Left colon (tissue), 2 donors: ENCODE data around the gene LOXHD1. TPM values are rescaled to one million over a fixed set of nuclear protein-coding genes. Genes with fewer than 3 reads are reported as not detected.

Source experiments
- ATAC-seq: fragments of 200-7000 bp; cut with Tn5 transposase; one replicate; pipeline ENCODE4 v1.9.1; 2020; ENCODE audit warnings: mild to moderate bottlenecking, moderate library complexity
- DNase-seq, 2 donors: peaks; one replicate each; pipeline ENCODE4 v3.0.0-alpha.2; 2020
- intact Hi-C, 2 donors: fragments of 100-400 bp; cut with DNase I in 1 of 2; cut with micrococcal nuclease in 1 of 2; formaldehyde crosslinking; loops; one replicate each; pipeline versions ENCODE4 v1.11.2 to v1.14.0; 2022; cut with DNase I, micrococcal nuclease
- total RNA-seq, 2 donors: library from RNA; stranded (reverse); fragmentation: NEBNext Ultra II Directional; extraction: Animal tissue kit (Norgen Biotek cat#: 25700); gene quantifications; one replicate each; pipeline ENCODE4 v1.2.1, GENCODE V29; 2021
- donor health status: DM: no; HTN: no; CAD: no.
- donor health status: DM: yes; HTN: yes; CAD: no.

The LOXHD1 gene
- total RNA-seq, 2 donors from 2014 or later: 0.15 TPM; not detected in 1

DNA sequence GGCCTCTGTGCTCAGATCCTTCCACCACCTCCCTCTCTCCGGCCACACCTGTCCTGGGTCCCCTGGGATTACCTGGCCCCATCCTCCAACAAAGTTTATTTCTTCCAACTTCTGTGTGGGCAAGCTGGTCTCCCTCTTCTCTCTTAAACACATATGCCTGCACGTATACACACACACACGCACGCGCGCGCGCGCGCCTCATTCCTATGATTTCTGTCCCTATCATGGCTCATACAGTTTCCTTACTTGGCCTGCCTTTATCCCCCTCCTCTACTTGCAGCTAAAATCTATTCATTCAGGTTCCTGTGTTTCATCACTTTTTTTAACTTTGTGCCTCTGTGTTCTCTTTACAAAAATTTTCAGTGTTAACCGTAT, 96.4 kb downstream of the LOXHD1 start:
- DNase-seq: no peak
- ATAC-seq: no peak
- intact Hi-C loops: no loop called here

DNA sequence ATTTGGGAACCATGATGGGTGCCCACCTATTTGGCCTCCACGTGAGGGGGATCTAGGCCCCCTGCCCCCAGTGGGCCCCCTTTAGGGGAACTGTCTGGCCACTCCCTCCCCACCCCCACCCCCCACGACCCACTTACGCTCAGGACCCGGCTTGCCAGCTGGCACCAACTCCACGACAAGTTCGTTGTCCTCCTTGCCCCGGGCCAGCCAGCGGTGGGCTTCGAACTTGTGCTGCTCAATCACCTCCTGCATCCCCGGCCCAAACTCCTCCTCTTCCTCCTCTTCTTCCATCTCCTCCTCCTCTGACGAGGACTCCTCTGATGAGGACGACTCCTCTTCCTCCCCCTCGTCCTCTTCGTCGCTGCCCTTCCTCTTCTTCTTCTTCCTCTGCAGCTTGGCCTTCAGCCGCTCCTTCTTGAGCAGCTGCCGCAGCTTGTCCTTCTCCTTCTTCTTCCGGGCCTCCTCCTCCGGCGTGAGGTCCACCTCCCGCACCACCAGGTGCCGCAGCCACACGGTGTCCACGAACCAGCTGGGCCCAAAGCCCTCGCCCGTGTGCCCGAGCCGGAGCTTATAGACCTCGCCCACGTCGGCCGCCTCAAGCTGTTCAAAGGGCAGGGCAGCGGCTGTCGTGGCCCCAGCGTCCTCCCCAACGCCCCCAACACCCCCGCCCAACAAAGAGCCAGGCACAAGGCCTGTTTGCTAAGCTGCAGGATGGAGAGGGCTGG, 96.9 kb downstream of the LOXHD1 start:
- intact Hi-C loops: no loop called here
- no peak for DNase-seq
- ATAC-seq: no peak

DNA sequence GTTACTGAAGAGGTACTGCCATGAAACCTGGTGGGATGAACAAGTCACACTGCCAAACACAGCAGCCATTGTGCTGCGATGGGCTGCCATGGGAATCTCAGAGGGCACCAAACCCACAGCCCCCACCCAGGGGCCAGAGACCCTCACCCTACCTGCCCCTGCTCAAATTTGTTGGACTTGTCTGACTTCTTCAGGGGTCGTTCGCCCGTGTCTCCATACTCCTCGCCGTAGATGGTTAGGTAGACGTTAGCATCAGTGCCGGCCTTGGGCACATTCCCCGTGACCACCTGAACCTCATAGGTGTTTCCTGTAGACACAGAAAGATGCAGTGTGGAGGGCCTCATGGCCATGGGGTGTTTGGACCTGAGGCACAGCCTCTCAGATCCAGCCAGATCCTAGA, 97.7 kb downstream of the LOXHD1 start:
- no peak for ATAC-seq
- no peak for DNase-seq
- intact Hi-C loops: no loop called here

DNA sequence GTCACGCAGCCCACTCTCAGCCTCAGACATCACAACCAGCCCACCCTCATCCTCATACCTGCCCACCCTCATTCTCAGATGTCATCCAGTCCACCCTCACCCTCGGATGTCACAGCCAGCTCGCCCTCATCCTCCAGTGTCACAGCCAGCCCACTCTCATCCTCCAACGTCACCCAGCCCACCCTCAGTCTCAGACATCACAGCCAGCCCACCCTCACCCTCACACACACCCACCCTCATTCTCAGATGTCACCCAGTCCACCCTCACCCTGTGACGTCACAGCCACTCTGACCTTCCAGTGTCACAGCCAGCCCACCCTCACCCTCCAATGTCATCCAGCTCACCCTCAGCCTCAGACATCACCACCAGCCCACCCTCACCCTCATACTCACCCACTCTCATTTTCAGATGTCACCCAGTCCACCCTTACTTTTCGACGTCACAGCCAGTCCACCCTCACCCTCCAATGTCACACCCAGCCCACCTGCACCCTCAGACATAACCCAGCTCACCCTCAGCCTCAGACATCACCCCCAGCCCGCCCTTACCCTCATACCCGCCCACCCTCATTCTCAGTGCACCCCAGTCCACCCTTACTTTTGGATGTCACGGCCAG, 100.3 kb downstream of the LOXHD1 start:
- DNase-seq: no peak
- intact Hi-C loops: no loop called here
- ATAC-seq: no peak

DNA sequence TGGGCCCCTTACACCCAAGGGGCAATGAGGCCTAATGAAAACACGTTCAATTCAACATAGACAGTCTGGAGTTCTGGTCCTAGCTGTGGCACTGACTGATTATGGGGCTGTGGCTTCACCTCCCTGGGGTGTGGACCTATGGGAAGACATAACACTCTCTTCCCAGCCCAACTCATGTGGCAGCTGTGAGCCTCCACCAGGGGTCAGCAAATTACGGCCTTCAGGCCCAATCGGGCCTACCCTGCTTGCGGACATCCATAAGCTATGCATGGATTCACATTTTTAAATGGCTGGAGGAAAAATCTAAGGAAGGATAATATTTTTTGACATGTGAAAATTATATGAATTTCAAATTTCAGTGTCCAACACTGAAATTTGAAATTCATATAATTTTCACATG, 101.3 kb downstream of the LOXHD1 start:
- ATAC-seq (no peak), DNase-seq (no peak)
- intact Hi-C loops: no loop called here

DNA sequence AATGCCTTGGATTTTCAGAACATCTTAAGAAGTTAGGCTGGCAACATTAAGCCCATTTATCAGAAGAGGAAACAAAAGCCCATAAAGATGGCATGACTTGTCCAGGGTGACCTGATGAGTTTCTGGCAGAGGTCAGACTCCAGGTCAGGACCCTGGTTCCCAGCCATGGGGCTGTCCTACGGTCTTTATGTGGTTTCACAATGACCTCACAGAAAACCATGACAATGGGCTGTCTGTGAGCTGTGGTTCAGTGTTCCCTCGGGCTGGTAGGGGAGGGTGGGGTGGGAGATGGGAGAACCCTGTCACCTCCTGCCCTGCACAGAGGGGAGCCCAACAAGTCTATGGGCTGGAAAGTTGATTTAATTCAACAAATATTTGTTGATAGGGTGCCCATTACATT, 101.8 kb downstream of the LOXHD1 start:
- intact Hi-C loops: no loop called here
- no peak for ATAC-seq
- no peak for DNase-seq

DNA sequence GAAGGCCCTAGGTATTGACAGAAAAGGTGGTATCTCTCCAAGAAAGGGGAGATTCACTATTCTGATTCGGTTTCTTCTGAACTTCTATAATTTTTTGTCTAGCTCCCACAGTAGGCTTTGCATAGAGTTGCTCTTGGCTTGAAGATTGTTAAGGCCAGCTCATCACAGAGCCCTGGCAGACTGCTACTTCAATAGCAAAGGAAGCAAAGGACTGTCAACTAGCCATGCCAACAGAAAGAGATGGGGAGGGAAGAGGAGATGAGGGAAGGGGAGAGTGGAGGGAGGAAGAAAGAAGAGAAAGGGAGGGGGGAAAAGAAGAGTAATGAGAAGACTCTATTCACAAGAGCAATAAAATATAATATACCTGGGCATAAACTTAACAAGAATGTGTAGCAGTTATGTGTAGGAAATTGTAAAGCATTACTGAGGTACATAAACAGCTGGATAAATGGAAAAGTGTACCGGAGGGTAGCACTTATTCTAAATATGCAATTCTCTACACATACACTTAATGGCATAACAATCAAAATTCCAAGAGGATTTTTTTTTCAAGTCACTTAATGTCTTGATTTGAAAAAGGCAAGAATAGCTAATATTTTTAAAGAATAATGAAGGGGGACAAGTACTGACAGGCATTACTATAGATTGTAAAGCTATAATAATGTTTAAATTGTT, 102.5 kb downstream of the LOXHD1 start:
- DNase-seq (no peak), ATAC-seq (no peak)
- intact Hi-C loops: no loop called here

DNA sequence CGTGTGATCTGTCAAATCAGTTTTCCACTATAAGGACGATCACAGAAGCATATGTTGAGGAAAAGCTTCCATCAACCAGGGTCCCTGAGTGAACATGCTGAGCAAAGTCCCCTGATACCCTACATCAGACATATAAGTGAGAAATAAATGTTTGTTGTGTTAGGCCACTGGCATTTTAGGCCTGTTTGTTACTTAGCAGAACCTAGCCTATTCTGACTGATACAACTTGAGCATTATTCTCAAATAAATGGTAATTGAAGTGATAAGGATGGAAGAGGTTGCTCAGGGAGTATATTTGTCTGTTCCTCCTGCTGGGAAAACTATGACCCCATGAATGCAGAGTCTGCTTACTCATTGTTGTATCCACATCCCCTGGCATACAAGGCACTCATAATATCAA, 106.4 kb downstream of the LOXHD1 start:
- no peak for DNase-seq
- intact Hi-C loops: no loop called here
- no peak for ATAC-seq

DNA sequence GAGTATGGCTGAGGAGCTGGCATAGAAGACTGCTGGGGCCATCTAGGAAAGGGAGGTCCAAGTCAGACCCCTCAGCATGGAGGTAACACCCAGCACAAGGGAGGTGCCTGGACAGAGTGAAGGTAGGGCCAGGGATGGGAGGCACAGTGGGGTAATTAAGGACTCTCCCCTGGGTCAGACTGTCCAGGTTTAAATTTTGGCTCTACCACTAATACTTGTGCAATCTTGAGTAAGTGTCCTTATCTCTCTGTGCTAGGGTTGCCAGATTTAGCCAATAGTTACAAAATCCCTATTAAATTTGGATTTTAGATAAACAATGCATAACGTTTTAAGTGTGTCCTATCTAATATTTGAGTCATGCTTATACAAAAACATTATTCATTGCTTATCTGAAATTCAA, 109.5 kb downstream of the LOXHD1 start:
- no peak for ATAC-seq
- DNase-seq: no peak
- intact Hi-C loops: no loop called here

DNA sequence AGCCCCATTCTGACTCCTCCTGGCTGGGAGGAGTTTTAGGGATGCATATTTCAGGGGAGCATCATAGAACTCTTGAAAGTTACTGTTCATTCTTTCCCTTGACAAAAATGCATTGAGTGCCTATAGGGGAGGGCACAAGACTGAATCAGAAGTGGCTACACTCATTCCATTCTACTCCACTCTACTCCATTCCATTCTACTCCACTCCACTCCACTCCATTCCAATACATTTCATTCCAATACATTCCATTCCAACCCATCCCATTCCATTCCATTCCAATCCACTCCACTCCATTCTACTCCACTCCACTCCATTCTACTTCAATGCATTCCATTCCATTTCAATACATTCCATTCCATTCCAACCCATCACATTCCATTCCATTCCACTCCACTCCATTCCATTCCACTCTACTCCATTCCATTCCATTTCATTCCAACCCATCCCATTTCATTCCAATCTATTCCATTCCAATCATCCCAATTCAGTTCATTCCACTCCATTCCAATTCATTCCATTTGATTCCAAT, 110.8 kb downstream of the LOXHD1 start:
- intact Hi-C loops: no loop called here
- DNase-seq: no peak
- ATAC-seq: no peak

DNA sequence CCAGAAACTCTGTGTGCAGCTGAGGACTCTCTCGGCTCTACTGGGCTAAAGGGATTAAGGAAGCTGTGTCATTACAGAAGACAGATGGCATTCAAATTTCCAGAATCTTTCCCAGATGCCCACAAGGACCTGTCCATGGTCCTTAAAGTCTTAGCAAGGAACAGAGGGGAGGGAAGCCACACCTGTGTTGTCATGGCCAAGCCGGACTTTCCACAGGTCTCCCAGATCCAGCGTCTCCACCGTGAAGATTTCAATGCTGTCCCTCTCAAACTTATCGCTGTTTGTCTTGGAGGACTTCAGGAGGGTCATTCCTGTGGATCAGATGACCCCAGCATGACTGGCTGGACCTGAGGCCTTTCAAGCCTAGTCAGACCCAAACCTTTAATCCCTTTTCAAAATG, 114.5 kb downstream of the LOXHD1 start:
- ATAC-seq: no peak
- no peak for DNase-seq
- intact Hi-C loops: no loop called here

DNA sequence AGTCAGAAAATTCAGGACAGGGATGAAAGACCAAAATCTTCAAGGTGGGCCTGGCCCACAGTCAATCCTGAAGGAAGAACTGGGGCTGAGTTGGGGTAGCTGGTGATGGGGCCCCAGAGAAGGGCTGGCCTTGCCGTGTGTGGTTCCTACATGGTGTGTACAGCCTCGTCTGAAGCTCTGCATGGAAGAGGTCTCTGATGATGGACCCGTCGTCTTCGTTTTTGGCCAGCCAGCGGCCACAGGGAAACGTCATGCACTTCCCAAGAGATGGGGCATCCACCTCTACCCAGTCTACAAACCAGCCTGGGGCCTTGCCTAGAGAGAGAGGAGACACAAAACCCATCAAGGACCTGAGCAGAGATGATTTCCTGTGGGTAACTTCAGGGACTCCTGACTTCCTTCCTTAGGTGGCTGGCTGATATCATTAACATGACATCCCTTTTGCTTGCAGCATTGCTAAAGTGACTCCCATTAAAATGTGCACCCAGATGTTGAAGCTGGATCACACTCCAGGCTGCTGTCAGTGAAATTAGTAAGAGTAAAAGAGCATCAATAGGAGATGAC, 115.3 kb downstream of the LOXHD1 start:
- DNase-seq: no peak
- no peak for ATAC-seq
- intact Hi-C loops: no loop called here

DNA sequence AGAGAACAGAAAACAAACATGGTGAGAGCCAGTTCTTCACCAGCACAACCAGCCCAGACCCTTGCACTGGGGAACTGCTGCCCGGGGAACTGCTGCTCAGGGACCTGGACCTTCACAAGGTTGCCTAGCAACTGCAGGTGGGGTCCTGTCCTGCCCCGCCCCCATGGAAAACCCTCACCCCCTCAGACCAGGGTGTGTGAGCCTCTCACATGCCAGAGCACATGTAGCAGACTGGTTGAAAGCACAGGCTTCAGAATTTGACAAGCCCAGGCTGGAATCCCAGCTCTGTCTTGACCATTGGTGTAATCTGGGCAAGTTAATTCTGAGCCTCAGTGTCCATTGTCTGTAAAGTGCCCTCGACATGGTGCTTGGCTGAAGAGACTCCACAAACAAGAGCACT, 118.6 kb downstream of the LOXHD1 start:
- intact Hi-C loops: no loop called here
- DNase-seq (no peak), ATAC-seq (no peak)

DNA sequence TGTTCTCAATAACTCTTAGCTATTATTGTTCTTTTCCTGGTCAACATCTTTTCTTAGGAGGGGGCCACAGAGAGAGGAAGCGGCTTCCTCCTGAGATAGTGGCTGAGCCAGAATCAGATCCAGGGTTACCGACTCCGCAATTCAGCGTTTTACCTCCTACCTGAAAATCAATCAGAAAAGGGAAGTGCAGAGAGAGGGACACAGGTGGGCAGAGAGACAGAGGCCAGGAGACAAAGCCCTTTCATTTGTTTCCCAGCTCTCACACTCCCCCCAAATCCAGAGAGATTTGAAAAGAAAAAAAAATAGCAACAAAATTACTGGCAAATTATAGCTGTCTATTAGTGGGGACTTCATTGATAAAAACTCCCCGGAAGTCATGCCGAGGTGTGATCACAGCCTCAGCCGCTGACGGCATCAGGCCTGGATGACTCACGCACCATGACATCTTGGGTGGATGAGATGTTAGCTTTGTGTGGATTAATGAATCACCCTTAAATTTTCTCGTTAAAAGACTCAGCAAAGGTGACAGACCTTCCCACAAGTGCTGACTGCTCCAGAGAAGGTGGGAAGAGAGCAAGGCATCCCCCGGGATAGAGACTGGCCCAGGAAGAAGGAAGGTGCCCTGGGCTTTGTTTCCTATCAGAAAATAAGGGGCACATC, 120.7 kb downstream of the LOXHD1 start:
- ATAC-seq (no peak), DNase-seq (no peak)
- intact Hi-C loops: no loop called here

DNA sequence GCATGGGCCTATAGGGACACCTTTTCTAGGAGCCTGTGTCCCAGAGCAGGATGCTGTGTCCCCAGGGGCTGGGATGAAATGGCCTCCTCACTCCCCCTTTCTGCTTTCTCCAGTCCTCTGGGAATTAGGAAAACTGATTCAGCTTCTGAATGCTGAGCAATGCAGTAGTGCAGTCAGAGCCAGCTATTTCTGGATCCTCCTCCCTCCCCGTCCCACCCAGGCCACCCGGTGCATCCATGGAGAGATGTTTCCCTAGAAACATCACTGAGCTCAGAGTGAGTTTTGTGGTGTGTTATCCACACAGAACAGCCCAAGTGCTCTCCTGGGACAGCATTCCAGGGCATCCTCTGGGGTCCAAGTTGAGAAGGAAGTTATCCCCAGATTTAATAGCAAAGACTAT, 125.5 kb downstream of the LOXHD1 start:
- ATAC-seq (no peak), DNase-seq (no peak)
- intact Hi-C loops: no loop called here

DNA sequence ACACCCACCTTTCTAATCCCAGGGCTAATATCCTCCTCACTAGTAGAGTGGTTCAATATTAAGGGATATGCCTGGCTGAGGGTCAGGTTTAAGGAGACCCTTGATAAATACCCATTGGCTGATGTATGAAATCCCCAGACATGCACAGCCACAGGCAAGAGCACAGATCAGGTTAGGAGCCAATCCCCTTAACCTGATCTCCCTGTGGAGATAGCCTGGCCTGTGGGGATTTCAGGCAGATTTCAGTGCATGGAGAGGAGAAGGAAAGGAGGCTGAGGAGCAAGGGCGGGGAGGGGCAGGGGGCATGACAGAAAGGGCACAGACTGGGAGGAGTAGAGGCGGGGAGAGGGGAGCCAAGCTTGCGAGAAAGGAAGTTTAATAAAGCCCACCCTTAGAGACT, 129.0 kb downstream of the LOXHD1 start:
- intact Hi-C loops: no loop called here
- ATAC-seq (no peak), DNase-seq (no peak)

DNA sequence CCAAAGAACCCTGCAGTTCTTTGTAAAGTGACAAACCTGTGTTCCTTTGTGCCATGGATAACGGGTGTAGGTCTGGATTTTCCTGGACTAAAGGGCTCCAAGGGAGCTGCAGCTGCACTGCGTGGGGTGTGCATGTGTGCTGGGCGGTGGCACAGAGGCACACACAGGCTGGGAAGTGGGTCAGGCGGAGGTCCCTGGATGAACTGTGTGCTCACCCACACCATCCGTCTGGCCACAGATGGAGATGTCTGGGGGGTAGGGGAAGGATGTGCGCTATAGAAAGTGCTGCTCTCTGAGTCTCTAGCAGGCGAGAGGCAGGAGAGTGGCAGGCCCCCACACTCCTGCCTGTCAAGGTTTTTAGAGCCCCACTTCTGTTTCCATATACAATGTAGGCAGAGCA, 137.2 kb downstream of the LOXHD1 start:
- DNase-seq: no peak
- ATAC-seq: no peak
- intact Hi-C loops: no loop called here

DNA sequence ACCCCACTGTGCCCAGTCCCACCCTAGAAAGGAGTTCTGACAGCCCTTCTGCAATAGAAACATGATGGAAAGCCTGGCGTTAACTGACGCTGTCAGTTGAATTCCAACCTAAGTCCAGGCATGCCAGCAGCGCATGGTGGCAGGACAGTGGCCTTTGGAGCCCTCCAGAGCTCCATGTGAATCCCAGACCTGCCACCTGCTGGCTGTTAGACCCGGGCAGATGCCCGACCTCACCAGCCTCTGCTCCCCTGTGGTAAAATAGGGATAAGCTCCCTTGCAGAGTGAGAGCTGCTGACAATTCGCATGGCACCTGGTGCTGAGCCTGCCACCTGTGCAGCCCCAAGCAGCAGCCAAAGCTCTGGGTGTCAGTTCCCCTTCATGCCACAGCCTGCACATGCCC, 138.6 kb downstream of the LOXHD1 start:
- intact Hi-C loops: no loop called here
- ATAC-seq (no peak), DNase-seq (no peak)

DNA sequence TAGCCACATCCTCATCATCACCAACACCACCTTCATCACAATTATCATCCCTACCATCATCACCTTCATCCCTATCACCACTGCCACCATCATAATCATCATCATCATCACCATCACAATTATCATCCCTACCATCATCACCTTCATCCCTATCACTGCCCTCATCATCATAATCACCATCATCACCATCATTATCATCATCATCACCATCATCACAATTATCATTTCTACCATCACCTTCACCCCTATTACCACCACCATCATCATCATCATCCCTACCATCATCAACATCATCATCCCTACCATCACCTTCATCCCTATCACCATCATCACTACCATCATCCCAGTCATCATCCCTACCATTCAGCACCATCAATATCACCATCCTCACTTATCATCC, 140.5 kb downstream of the LOXHD1 start:
- no peak for ATAC-seq
- DNase-seq: no peak
- intact Hi-C loops: no loop called here

DNA sequence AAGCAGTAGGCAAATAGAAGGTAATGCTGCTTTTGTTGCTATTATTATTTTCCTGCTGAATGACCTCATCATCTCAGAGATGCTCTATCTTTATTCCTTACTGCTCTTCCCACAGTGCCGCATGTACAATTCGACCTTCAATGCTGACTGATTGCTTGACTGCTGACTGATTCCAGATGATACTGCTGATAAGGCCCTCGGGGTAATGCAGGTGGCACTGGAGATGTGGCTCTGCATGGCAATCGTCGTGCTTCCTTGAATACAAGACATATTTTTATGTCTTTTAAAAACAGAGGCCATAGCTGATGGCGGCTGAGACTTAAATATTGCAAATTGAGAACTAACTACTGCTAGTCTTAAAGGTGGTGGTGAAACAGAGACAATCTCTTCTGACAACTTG, 146.6 kb downstream of the LOXHD1 start:
- DNase-seq: no peak
- no peak for ATAC-seq
- intact Hi-C loops: no loop called here
